HepG2 (cell line): ENCODE results near the gene CSNK1A1. TPM values are rescaled to one million over a fixed set of nuclear protein-coding genes. Genes with fewer than 3 reads are reported as not detected.

ENCODE experiments used
- BHLHE40 ChIP-seq: IDR thresholded peaks from 2 replicates; pipeline ENCODE4 v1.6.1; 2011; ENCODE audit warnings: low read length, improper control_type of control experiment
- CHD2 ChIP-seq: IDR thresholded peaks from 2 replicates; pipeline ENCODE4 v1.6.1; 2011; ENCODE audit warnings: low read depth, low read length, improper control_type of control experiment
- DNMT1 ChIP-seq: sonication (generic); formaldehyde crosslinking; IDR thresholded peaks from 2 replicates; pipeline ENCODE4 v1.5.1; 2020; ENCODE audit warnings: mild to moderate bottlenecking, missing genetic modification reagents
- PLRG1 ChIP-seq: fragments of 450-650 bp; conservative IDR thresholded peaks from 2 replicates; pipeline ENCODE4 v1.6.1; 2016
- RARA ChIP-seq: IDR thresholded peaks from 2 replicates; pipeline ENCODE4 v1.6.1; 2016; ENCODE audit warnings: missing genetic modification reagents, missing compliant biosample characterization
- RBM22 ChIP-seq: fragments of 200-400 bp; formaldehyde crosslinking; optimal IDR thresholded peaks from 2 replicates; pipeline ENCODE3; 2017; ENCODE audit warnings: mild to moderate bottlenecking, low read length, moderate library complexity
- RFX5 ChIP-seq: IDR thresholded peaks from 2 replicates; pipeline ENCODE4 v1.6.1; 2011; ENCODE audit warnings: low read depth, low read length, improper control_type of control experiment
- SMARCC2 ChIP-seq: fragments of 450-650 bp; IDR thresholded peaks from 2 replicates; pipeline ENCODE4 v1.6.1; 2017; ENCODE audit warnings: antibody characterized with exemption, mild to moderate bottlenecking
- SP5 ChIP-seq: IDR thresholded peaks from 2 replicates; pipeline ENCODE4 v1.6.1; 2016; ENCODE audit warnings: low read depth, borderline replicate concordance
- ZBTB38 ChIP-seq: sonication (generic); formaldehyde crosslinking; IDR thresholded peaks from 2 replicates; pipeline ENCODE4 v1.5.1; 2020; ENCODE audit warnings: mild to moderate bottlenecking, missing genetic modification reagents
- ZBTB40 ChIP-seq, 2 experiments: fragments of 450-650 bp in 1 of 2; sonication (generic) in 1 of 2; formaldehyde crosslinking in 1 of 2; IDR thresholded peaks; 2 replicates each; pipeline versions ENCODE4 v1.6.1 to v1.8.0; 2016 to 2022; ENCODE audit warnings: antibody characterized with exemption in 1 of 2, mild to moderate bottlenecking in 1 of 2, missing genetic modification reagents in 1 of 2
- ZNF18 ChIP-seq: sonication (generic); formaldehyde crosslinking; IDR thresholded peaks from 2 replicates; pipeline ENCODE4 v1.8.0; 2022; ENCODE audit warnings: mild to moderate bottlenecking, missing genetic modification reagents; ENCODE audit not compliant: insufficient replicate concordance
- ZNF563 ChIP-seq: sonication (generic); formaldehyde crosslinking; IDR thresholded peaks from 2 replicates; pipeline ENCODE4 v1.8.0; 2022; ENCODE audit warnings: mild to moderate bottlenecking, moderate library complexity, missing genetic modification reagents
- ZNF670 ChIP-seq: sonication (generic); formaldehyde crosslinking; IDR thresholded peaks from 2 replicates; pipeline ENCODE4 v1.8.0; 2022; ENCODE audit warnings: mild to moderate bottlenecking, missing genetic modification reagents, borderline replicate concordance
- ZNF737 ChIP-seq: sonication (generic); formaldehyde crosslinking; IDR thresholded peaks from 2 replicates; pipeline ENCODE4 v1.5.0; 2020; ENCODE audit warnings: missing genetic modification reagents, mild to moderate bottlenecking, borderline replicate concordance
- polyA plus RNA-seq, 8 experiments: library from polyadenylated mRNA; depleted of rRNA in 3 of 8; stranded (reverse) in 7 of 8; unstranded in 1 of 8; fragments of >200 nt; fragmentation: Illumina TruSeq in 4 of 8; extraction: Trizol in 4 of 8; gene quantifications; 2 replicates each; pipeline versions ENCODE4 v1.2.1 to v1.2.3, GENCODE V29; 2011 to 2016; ENCODE audit warnings: low read depth in 4 of 8, missing spikeins in 1 of 8, mixed read lengths in 1 of 8; ENCODE audit not compliant: insufficient read depth in 1 of 8
- total RNA-seq, 5 experiments: library from RNA; depleted of rRNA; stranded (reverse); fragments of >200 nt; fragmentation: Illumina TruSeq; extraction: Trizol; gene quantifications; 2 replicates each; pipeline ENCODE4 v1.2.3, GENCODE V29; 2016; ENCODE audit warnings: low read depth in 1 of 5
- TF ChIP-seq, protein P1 (sequence below): conservative IDR thresholded peaks from 2 replicates; pipeline ENCODE4 v1.6.1; 2018; ENCODE audit warnings: missing genetic modification reagents
- TF ChIP-seq, protein P2 (sequence below): sonication (generic); formaldehyde crosslinking; IDR thresholded peaks from 2 replicates; pipeline ENCODE4 v1.8.0; 2023; ENCODE audit warnings: mild to moderate bottlenecking, missing genetic modification reagents

Gene CSNK1A1
- total and polyA plus RNA-seq, 2 of the 13 experiments (the other 11 are each of a cell fraction or from before 2014, with no cell fraction given), result 89.0 to 149 TPM

DNA sequence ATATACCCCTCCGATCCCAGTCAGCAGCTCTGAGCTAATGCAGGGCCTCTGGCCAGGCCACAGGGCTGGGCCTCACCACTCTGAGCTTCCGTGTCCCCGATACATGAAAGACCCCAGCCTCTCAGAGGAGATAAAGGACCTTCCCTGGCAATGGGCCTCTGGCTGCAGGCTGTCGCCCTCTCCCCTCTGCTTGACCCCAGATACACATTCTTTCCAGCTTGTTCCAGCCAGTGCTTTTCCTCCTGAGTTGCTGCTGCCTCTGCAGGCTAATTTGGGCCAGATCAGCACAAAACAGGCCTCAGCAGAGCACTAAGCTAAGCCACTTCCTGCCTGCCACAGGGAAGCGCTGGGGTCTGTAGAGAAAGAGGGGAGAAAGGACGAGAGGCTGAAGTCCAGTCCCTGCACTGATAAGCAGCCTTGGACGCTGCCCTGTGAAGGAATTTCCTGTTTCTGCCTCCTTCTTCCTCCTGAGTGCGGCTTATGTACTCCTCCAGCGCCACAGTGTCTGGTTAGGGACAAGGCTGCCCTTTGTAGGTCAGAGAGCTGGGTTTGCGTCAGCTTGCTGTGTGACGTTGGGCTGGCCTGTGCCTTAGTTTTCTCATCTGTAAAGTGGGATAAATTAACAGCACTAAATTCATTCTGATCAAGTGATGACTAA is 99.1 kb downstream of the CSNK1A1 start (continued):
- 0 out of 2 replicates have a peak, but pooled peaks have one; percentile 10 for TF ChIP-seq RFX5
- TF ChIP-seq CHD2, result no peak
- no peak for TF ChIP-seq PLRG1
- TF ChIP-seq ZNF737 (CRISPR knock-in tag), result no peak
- no peak for TF ChIP-seq SMARCC2
- no peak for TF ChIP-seq ZNF18 (CRISPR knock-in tag)
- no peak for TF ChIP-seq DNMT1 (CRISPR knock-in tag)
- TF ChIP-seq SP5 (CRISPR knock-in tag), result no peak
- TF ChIP-seq, protein P1, sequence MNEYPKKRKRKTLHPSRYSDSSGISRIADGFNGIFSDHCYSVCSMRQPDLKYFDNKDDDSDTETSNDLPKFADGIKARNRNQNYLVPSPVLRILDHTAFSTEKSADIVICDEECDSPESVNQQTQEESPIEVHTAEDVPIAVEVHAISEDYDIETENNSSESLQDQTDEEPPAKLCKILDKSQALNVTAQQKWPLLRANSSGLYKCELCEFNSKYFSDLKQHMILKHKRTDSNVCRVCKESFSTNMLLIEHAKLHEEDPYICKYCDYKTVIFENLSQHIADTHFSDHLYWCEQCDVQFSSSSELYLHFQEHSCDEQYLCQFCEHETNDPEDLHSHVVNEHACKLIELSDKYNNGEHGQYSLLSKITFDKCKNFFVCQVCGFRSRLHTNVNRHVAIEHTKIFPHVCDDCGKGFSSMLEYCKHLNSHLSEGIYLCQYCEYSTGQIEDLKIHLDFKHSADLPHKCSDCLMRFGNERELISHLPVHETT (CRISPR knock-in tag), result no peak
- TF ChIP-seq ZNF670, result no peak
- TF ChIP-seq BHLHE40, result no peak
- peak; percentile 40; the same call in 1 of the 2 replicates for TF ChIP-seq ZNF563 (CRISPR knock-in tag)
- no peak for TF ChIP-seq ZBTB40 (IDR thresholded peaks at IDR 0.05)
- TF ChIP-seq ZBTB40 (CRISPR knock-in tag; IDR thresholded peaks at IDR 0.05), result no peak
- no peak for TF ChIP-seq RBM22
- peak; percentile 88 for TF ChIP-seq ZBTB38 (CRISPR knock-in tag)
- TF ChIP-seq, protein P2, sequence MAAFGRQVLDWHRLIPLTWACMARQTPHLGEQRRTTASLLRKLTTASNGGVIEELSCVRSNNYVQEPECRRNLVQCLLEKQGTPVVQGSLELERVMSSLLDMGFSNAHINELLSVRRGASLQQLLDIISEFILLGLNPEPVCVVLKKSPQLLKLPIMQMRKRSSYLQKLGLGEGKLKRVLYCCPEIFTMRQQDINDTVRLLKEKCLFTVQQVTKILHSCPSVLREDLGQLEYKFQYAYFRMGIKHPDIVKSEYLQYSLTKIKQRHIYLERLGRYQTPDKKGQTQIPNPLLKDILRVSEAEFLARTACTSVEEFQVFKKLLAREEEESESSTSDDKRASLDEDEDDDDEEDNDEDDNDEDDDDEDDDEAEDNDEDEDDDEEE (CRISPR knock-in tag), result no peak
- peak; percentile 75 for TF ChIP-seq RARA (CRISPR knock-in tag)
